GM12874 (cell line): ENCODE results near the gene INKA2.

Source experiments
- CTCF ChIP-seq: IDR thresholded peaks from 2 replicates; pipeline ENCODE4 v1.5.1; 2011; ENCODE audit warnings: low read depth, mild to moderate bottlenecking, control low read depth, low read length, moderate library complexity; ENCODE audit not compliant: insufficient read depth

INKA2 gene

GRCh38 chr1:111709986-111710385, 29.2 kb downstream of the INKA2 start:
- no peak for TF ChIP-seq CTCF

GRCh38 chr1:111707906-111708305, 31.3 kb downstream of the INKA2 start:
- TF ChIP-seq CTCF, result no peak

GRCh38 chr1:111706921-111707320, 32.3 kb downstream of the INKA2 start:
- TF ChIP-seq CTCF, result no peak

- no peak for TF ChIP-seq CTCF
These were observed 33.4 kb downstream of the INKA2 start for GRCh38 chr1:111705841-111706240.

- no peak for TF ChIP-seq CTCF
These were observed 34.4 kb downstream of the INKA2 start for GRCh38 chr1:111704776-111705175.

- no peak for TF ChIP-seq CTCF
These were observed 35.0 kb downstream of the INKA2 start for GRCh38 chr1:111704240-111704639.

- TF ChIP-seq CTCF, result no peak
These were observed 36.6 kb downstream of the INKA2 start for GRCh38 chr1:111702504-111703050.
